HG03442 (cell line): Measurements from ENCODE around the gene COL20A1.

Experiments used
- ATAC-seq: cut with Tn5 transposase; IDR thresholded peaks from one replicate; pipeline ENCODE4 v1.9.1; 2021; ENCODE audit warnings: mild to moderate bottlenecking, moderate library complexity; ENCODE audit not compliant: unreplicated experiment

Gene COL20A1

DNA sequence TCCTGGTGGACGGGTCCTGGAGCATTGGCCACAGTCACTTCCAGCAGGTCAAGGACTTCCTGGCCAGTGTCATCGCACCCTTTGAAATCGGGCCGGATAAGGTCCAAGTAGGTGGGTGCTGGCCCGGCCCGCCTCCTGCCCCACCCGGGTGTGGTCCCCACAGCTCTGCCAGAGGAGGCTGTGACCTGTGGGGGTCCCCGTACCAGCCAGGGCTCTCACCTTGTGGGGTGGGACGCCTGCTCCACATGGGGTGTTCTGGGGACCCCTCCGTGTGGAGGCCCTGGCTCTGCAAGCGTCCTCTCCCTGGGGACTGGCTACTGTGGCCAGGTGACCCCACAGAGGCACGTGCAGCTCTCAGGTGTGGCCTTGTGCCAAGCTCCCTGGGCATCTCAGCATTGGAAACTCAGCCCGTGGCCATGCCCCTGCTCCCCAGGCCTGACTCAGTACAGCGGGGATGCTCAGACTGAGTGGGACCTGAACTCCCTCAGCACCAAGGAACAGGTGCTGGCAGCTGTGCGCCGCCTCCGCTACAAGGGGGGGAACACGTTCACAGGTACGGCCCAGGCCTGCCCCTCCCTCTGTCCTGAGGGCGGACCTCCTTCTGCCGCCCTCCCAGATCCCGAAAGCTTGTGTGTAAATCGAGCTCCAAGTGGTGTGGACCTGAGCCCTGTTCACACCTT lies 14.7 kb downstream of the COL20A1 start:
- no peak for ATAC-seq

DNA sequence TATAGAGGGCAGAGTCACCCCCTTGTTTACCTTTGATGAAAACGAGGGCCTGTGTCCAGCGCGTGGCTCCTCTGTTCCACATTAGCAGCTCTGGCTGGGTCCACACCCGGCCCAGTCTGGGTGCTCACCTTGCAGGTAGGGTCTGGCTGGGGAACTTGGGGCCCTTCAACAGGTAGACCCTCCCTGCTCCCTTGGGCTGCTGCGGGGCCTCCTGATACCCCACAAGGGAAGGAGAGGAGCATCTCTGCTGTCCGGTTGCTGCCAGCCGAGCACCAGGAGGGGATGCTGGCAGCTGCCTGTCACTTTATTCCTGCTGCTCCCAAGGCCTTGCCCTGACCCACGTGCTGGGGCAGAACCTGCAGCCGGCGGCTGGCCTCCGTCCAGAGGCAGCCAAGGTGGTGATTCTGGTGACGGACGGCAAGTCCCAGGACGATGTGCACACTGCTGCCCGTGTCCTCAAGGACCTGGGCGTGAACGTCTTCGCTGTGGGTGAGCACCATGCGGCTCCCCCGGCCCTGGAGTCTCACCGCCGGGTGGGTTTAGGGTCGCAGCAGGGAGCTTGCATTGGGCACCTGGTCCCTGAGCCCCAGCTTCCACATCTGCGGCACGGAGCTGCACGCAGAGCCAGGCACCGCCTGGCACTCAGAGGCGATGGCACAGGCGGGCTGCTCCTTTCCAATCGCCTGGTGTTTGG lies 15.4 kb downstream of the COL20A1 start:
- no peak for ATAC-seq

DNA sequence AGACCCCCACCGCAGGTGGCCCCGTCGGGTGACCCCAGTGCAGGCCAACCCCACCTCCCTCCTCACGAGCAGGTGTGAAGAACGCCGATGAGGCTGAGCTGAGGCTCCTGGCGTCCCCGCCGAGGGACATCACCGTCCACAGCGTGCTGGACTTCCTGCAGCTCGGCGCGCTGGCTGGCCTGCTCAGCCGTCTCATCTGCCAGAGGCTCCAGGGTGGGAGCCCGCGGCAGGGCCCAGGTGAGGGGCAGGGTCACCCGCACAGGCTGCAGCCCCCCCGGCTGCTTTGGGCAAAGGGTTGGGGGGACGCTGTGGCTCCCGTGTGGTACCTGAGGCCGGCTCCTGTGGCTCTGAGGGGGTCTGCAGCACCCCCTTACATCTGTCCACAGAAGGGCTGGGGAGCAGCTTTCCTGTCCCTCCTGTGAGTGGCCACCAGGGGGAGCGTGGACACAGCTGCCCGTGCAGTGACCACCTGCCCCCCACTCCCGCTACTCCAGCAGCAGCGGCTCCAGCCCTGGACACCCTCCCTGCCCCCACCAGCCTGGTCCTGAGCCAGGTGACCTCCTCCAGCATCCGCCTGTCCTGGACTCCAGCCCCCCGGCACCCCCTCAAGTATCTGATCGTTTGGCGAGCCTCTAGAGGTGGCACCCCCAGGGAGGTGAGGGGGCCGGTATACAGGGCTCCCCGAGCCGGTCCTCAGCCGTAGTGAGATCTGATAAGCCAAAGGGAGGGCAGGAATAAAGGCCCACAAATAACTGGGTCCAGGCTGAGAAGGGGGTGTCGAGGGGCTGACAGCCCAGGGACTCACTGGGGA lies 16.5 kb downstream of the COL20A1 start:
- ATAC-seq: no peak

DNA sequence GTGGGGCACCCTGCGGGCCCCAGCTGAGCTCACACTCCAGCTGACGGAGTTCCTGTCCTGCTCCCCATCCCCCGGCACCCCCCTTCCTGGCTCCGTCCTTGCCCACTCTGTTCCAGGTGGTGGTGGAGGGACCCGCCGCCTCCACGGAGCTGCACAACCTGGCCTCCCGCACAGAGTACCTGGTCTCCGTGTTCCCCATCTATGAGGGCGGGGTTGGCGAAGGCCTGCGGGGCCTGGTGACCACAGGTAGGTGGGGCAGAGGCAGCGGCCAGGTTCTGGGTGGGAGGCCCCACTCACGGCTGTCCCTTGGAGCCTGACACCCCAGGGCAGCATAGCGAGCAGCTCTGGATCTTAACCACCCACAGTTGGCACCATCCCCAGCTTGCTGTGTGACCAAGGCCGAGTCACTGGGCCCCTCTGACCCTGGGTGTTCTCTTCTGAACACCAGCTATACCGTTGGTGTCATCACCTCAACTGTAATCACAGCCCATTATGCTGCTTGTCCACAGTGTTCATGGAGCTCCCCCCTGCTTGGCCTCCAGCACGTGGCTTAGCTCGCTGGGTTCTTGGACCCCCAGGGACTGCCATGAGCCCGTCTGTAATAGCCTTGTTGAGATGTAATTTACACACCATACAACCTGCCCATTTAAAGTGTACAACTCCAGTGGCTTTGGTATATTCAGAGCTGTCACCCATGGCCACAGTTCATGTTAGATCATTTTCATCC lies 17.4 kb downstream of the COL20A1 start:
- ATAC-seq: no peak

DNA sequence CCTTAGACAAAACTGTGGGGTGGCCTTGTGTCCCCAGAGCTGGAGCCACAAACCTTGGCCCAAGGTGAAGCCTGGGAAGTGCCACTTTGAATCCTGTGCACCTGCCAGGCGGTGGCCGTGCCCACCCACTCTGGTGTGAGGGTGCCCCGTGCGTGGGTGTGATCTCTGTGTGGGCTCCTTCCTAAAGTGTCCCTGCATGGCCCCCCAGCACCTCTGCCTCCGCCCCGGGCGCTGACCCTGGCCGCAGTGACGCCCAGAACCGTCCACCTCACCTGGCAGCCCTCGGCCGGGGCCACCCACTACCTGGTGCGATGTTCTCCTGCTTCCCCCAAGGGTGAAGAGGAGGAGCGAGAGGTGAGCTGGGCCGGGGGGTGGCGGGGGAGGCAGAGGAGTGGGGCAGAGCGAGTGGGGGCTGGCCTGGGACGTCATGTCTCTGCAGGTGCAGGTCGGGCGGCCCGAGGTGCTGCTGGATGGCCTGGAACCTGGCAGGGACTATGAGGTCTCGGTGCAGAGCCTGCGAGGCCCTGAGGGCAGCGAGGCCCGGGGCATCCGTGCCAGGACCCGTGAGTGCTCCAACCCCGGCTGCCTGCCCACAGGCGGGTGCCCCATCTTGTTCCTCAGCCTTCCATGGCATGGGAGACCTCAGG lies 18.3 kb downstream of the COL20A1 start:
- ATAC-seq: no peak

DNA sequence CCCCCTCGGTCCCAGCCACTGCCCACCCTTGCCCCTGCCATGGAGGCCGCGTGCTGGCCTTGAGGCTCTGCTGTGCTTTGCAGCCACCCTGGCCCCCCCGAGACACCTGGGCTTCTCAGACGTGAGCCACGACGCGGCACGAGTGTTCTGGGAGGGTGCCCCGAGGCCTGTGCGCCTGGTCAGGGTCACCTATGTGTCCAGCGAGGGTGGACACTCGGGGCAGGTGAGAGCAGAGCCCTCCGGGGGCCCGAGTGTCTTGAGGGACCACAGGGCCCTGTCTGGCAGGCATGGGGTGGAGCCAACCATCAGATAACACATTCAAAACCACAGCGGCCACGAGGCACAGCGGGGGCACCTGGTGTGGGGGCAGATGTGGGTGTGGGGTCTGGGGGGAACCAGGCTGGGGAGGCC lies 18.9 kb downstream of the COL20A1 start:
- no peak for ATAC-seq

DNA sequence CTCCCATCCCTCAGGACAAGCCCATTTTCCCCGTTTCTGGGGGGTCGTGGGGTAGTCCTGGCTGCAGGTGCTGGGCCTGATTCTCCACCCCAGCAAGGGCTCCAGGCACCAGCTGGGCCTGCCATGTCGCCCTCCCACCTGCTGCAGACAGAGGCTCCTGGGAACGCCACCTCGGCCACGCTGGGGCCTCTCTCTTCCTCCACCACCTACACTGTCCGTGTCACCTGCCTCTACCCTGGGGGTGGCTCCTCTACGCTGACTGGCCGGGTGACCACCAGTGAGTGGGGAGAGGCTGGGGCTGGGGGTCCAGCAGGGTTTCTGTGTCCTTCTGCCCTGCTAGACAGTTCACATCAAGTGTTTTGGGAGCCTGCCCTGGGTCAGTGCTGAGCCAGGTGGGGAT lies 19.3 kb downstream of the COL20A1 start:
- no peak for ATAC-seq

DNA sequence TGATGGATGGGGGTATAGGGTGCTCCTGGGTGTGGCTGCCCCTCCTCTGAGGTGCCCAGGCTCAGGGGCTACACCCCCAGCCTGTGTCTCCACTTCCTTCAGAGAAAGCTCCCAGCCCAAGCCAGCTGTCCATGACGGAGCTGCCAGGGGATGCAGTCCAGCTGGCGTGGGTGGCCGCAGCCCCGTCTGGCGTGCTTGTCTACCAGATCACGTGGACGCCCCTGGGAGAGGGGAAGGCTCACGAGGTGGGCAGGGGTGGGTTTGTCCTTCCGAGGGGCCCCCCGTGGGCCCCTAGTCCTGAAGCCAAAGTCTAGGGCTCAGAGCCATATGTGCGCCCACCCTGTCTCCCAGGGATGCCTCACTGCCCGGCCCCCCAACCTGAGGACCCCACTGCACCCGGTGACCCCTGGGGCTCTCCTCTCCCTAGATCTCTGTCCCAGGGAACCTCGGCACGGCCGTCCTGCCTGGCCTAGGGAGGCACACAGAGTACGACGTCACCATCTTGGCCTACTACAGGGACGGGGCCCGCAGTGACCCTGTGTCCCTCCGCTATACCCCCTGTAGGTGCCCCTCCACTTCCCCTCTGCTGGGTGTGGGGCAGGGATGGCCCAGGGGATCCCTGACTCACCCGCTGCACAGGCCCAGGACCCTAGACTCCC lies 19.8 kb downstream of the COL20A1 start:
- ATAC-seq: no peak

DNA sequence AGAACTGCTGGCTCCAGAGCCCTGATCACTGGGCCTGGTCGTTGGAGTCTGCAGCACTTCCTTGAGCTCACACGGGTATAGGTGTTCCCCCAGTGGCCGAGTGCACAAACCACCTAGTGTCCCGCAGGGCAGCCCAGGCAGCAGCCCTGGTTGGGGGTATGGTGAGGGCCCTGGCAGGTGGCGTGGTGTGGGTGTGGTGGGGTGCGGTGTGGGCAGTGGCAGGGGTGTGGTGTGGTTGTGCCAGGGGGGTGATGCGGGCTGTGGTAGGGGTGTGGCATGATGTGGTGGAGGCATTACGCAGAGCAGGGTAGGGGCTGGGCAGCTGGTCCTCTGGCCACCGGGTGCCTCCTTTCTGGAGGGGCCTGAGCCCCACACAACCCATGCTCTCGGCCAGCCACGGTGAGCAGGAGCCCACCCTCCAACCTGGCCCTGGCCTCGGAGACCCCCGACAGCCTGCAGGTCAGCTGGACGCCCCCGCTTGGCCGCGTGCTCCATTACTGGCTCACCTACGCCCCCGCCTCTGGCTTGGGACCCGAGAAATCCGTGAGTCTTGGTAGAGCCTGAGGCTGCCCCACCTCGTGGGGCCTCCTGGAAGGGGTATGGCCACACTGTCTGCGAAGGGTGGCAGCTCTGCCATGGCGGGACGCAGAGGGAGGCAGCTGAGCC lies 20.5 kb downstream of the COL20A1 start:
- no peak for ATAC-seq

DNA sequence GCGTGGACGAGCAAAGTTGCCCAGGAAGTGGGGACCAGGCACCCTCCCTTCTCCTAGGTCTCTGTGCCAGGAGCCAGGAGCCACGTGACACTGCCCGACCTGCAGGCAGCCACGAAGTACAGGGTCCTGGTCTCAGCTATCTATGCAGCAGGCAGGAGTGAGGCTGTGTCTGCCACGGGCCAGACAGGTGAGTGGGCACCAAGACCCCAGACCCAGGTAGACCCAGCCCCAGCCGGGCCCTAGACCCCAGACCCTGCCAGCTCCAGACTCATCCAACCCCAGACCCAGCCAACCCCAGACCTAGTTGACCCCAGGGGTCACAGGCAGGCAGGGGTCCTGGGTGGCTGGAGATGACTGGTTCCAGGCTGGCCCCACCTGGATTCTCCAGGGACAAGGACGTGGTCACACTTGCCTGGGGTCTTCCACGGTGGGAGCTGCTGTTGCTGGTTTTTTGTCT lies 21.1 kb downstream of the COL20A1 start:
- ATAC-seq: no peak

DNA sequence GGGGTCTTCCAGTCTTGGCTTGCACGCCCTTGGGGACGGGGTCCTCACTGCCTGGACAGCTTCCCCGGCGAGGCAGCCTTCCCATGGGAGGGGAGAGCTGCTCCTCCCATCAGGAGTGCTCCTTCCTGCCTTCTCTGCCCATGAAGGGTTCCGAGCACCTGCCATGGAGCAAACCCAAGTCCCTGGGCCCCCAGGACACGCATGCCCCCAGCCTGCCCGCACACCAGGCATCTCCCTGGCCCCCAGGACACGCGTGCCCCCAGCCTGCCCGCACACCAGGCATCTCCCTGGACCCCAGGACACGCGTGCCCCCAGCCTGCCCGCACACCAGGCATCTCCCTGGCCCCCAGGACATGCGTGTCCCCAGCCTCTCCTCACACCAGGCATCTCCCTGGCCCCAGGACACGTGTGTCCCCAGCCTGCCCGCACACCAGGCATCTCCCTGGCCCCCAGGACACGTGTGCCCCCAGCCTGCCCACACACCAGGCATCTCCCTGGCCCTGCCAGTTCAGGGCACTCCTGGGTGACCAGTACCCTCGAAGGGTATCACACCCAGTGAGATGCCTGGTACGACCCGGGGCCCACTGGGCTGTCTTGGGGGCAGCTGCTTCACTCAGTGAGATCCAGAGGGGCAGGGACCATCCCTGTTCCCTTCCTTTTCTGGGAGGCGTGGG lies 21.7 kb downstream of the COL20A1 start:
- ATAC-seq: no peak

DNA sequence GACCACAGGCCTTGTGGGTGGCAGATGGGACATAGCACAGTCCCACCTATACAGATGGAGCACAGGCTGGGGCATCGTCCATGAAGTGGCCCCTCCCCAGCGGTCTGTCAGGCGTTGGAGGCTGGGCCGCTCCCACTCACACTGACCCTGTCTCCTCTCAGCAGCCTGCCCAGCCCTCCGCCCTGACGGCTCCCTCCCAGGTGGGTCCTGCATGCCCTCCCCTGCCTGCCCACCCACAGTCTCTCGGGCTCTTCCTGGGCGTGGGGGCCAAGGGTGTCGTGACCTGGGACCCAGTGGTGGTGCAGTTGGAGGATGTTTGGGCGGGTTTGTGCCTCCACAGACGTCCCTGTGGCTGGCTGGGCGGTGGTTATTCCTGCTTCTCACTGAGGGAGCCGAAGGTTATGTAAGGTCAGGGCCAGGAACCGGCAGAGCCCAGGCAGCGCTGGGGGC lies 22.3 kb downstream of the COL20A1 start:
- no peak for ATAC-seq

DNA sequence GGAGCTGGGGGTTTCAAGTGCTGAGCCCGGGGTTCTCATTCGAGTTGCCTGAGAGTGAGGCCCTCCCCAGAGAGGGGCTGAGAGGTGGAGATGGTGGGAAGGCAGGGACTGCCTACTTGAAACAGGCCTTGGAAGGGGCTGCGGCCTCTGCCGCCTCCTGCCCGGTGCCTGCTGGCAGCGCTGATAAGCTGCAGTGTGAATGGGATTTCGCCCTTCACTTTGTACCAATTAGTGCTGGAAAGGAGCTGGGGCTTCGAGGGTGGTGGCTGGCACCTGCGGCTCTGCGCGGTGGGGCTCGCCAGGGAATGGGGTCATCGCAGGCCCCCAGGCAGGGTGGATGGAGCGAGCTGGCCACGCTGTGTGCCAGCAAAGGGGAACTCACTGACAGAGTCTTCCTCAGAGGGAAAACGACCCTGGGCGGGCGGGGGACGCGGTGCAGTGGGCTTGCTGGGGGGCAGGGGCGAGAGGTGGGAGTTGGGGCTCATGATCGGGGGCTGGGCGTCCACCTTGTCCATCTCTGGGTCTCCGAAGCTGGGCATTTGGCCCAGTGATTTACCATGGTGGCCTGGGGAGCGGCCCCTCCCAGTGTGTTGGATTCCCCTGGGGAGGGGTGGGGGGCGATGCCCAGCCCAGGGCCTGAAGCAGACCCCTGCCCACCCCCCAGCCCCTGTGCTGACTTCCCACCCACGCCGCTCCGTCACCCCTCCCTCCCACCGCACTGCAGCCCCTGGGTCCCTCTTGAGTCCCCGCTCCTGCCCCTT lies 22.9 kb downstream of the COL20A1 start:
- no peak for ATAC-seq

DNA sequence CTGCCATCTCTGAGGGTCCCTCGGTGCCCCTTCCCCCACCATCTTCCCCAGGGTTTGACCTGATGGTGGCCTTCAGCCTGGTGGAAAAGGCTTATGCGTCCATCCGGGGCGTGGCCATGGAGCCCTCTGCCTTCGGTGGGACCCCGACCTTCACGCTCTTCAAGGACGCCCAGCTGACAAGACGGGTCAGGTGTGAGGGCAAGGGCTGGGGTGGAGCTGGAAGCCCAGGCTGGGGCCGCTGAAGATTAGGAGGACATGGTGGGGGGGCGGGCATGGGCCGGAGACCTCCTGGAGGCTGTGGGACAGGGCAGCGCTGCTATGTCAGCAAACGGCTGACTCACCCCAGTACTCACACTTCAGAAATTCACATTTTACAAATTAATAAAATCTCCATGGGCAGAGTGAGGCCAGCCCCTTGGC lies 23.5 kb downstream of the COL20A1 start:
- ATAC-seq: no peak

DNA sequence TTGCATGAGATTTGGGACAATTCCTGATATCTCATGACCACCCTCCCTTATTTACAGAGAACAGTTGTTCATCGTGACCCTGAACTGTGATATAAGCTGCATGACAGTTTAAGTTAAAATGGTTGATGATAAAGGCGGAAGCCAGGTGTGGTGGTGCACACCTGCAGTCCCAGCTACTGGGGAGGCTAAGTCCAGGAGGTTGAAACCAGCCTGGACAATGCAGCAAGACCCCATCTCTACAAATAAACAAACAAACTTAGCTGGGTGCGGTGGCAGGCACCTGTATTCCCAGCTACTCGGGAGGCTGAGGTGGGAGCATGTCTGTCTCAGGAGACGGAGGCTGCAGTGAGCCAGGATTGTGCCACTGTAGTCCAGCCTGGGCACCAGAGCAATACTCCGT lies 24.1 kb downstream of the COL20A1 start:
- ATAC-seq: no peak

DNA sequence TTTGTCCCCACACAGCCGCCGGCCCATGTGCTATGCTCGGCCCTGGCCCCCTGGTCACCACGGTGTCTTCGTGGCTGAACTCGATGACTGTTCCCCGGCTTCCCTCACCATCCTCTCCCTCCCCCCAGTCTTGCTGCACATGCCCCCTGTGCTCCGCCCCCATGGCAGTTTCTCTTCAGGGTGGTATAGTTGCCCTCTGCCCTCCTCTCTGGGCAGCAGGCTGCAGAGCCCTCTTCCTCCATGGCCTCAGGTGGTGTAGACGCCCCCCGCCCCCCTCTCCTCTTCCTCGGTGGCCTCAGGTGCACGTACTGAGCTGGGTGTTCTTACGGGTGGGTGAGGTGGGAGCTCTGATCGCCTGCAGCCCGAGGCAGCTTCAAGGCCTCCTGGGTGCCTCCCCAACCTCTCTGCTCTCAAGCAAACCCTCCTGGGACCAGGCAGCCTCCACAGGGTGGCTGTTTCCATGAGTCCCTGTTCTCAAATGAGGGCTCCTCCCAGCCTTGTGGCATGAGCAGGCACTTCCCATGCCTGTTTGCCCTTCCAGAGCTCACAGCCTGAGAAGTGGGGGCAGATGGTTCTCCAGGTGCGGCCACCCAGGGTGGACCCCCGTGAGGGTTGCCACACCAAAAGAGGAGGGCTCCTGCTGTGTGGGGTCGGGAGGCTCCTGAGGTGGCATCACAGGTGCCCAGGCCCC lies 24.8 kb downstream of the COL20A1 start:
- no peak for ATAC-seq

DNA sequence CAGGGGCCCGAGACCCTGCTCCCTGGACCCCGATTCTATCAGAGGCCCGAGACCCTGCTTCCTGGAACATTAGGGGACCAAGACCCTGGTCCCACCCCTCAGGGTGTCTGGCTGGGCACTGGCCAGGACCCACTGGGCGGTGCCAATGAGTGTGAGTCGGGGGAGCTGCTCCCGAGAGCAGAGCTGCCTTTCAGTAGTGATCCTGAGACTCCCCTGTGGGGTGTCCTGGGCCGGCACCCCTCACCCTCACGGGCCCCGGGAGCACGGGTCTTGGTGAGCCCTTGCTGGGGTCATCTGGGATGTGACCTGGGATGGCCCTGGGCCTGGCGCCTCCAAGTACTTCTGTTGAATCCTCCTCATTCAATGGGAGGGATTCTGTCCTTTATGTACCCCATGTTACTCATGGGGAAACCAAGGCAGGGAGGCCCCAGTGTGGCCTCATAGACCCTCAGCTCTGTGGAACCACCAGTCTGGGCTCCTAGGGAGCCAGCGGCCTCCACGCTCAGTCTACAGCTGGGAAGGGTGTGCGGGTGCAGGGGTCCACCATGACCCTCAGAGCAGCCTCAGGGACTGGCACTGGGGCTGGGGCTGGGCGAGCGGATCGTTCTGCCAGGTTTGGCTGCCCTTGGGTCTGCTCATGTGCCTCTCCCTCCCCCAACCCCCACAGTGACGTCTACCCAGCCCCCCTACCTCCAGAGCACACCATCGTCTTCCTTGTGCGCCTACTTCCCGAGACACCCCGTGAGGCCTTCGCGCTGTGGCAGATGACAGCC lies 25.6 kb downstream of the COL20A1 start:
- no peak for ATAC-seq
